ENCODE data around the gene CNMD. TPM values are rescaled to one million over a fixed set of nuclear protein-coding genes. Genes with fewer than 3 reads are reported as not detected.

Gene CNMD
- not detected in 2 replicates for total RNA-seq (2014; rRNA removed; shearing (Covaris generic))
- not detected in 2 replicates for polyA plus RNA-seq (2015; cell fraction: cytosol; rRNA removed)
- polyA plus RNA-seq (2015; cell fraction: nucleus; rRNA removed): not detected in 2 replicates

- DNase-seq (ENCODE audit: low read depth): no peak
Observed at GRCh38 chr13:52739468-52740071, at the start of gene CNMD. TSS of gene CNMD (minus strand) at chr13:52739820. CDS start at chr13:52739701, 119 bp downstream.

GRCh38 chr13:52788011-52788410 is 48.4 kb upstream of the CNMD start:
- DNase-seq (ENCODE audit: low read depth): no peak

- DNase-seq (ENCODE audit: low read depth): peak; percentile 10
Observed at GRCh38 chr13:52787235-52787634, 47.6 kb upstream of the CNMD start.

- DNase-seq (ENCODE audit: low read depth): peak; percentile 96
Observed at GRCh38 chr13:52786766-52787165, 47.1 kb upstream of the CNMD start.

- DNase-seq (ENCODE audit: low read depth): peak; percentile 65
Observed at GRCh38 chr13:52785739-52786138, 46.1 kb upstream of the CNMD start.

- DNase-seq (ENCODE audit: low read depth): no peak
Observed at GRCh38 chr13:52784591-52785340, 45.1 kb upstream of the CNMD start.

- DNase-seq (ENCODE audit: low read depth): no peak
Observed at GRCh38 chr13:52783943-52784342, 44.3 kb upstream of the CNMD start.

- DNase-seq (ENCODE audit: low read depth): no peak
Observed at GRCh38 chr13:52782471-52783448, 43.1 kb upstream of the CNMD start.

GRCh38 chr13:52780611-52781010 is 41.0 kb upstream of the CNMD start:
- no peak for DNase-seq (ENCODE audit: low read depth)

GRCh38 chr13:52780092-52780491 is 40.5 kb upstream of the CNMD start:
- no peak for DNase-seq (ENCODE audit: low read depth)

GRCh38 chr13:52779103-52779502 is 39.5 kb upstream of the CNMD start:
- DNase-seq (ENCODE audit: low read depth): no peak

- DNase-seq (ENCODE audit: low read depth): no peak
Observed at GRCh38 chr13:52776726-52777125, 37.1 kb upstream of the CNMD start.

- peak; percentile 18 for DNase-seq (ENCODE audit: low read depth)
Observed at GRCh38 chr13:52775511-52775910, 35.9 kb upstream of the CNMD start.

GRCh38 chr13:52767949-52768516 is 28.4 kb upstream of the CNMD start:
- DNase-seq (ENCODE audit: low read depth): no peak

- no peak for DNase-seq (ENCODE audit: low read depth)
Observed at GRCh38 chr13:52765611-52766390, 26.2 kb upstream of the CNMD start.

- DNase-seq (ENCODE audit: low read depth): no peak
Observed at GRCh38 chr13:52760077-52760476, 20.5 kb upstream of the CNMD start.

GRCh38 chr13:52758114-52758513 is 18.5 kb upstream of the CNMD start:
- no peak for DNase-seq (ENCODE audit: low read depth)

- no peak for DNase-seq (ENCODE audit: low read depth)
Observed at GRCh38 chr13:52751196-52751595, 11.6 kb upstream of the CNMD start.

- DNase-seq (ENCODE audit: low read depth): no peak
Observed at GRCh38 chr13:52750713-52751112, 11.1 kb upstream of the CNMD start.

- no peak for DNase-seq (ENCODE audit: low read depth)
Observed at GRCh38 chr13:52749419-52749818, 9.8 kb upstream of the CNMD start.

Data from HT1080 (cell line).